Measurements from ENCODE around the gene CRTC3. TPM values are rescaled to one million over a fixed set of nuclear protein-coding genes. Genes with fewer than 3 reads are reported as not detected.
A peak's percentile ranks its signal among the peaks of the same experiment; 100 is the strongest.

The CRTC3 gene
- total and polyA plus RNA-seq, 2 of the 13 experiments (the other 11 are each of a cell fraction or from before 2014, with no cell fraction given) = 8.4 to 11.8 TPM

GRCh38 chr15:90530250-90531051 lies 728 bp downstream of the CRTC3 start (continued):
- TF ChIP-seq, protein P1, sequence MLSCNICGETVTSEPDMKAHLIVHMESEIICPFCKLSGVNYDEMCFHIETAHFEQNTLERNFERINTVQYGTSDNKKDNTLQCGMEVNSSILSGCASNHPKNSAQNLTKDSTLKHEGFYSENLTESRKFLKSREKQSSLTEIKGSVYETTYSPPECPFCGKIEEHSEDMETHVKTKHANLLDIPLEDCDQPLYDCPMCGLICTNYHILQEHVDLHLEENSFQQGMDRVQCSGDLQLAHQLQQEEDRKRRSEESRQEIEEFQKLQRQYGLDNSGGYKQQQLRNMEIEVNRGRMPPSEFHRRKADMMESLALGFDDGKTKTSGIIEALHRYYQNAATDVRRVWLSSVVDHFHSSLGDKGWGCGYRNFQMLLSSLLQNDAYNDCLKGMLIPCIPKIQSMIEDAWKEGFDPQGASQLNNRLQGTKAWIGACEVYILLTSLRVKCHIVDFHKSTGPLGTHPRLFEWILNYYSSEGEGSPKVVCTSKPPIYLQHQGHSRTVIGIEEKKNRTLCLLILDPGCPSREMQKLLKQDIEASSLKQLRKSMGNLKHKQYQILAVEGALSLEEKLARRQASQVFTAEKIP (CRISPR knock-in tag; IDR thresholded peaks at IDR 0.05; ENCODE audit: borderline replicate concordance) = no peak
- TF ChIP-seq ZNF33B (CRISPR knock-in tag; IDR thresholded peaks at IDR 0.05) (no peak), SP4 (CRISPR knock-in tag; IDR thresholded peaks at IDR 0.05) (no peak), GABPA (IDR thresholded peaks at IDR 0.05; ENCODE audit: low read depth, low read length) (no peak), GABPA (CRISPR knock-in tag; IDR thresholded peaks at IDR 0.05; ENCODE audit: low read depth) (no peak), ZMYM2 (CRISPR knock-in tag; IDR thresholded peaks at IDR 0.05) (no peak), EHMT2 (IDR thresholded peaks at IDR 0.05; ENCODE audit: borderline replicate concordance, low read depth, low read length) (no peak), SALL1 (CRISPR knock-in tag; IDR thresholded peaks at IDR 0.05) (peak; percentile 18; the same call in 1 of the 2 replicates), TEF (CRISPR knock-in tag; IDR thresholded peaks at IDR 0.05) (no peak), AKNA (CRISPR knock-in tag; IDR thresholded peaks at IDR 0.05; ENCODE audit: borderline replicate concordance) (no peak), CBX5 (CRISPR knock-in tag; IDR thresholded peaks at IDR 0.05; ENCODE audit: borderline replicate concordance) (no peak), NFKBIZ (CRISPR knock-in tag; IDR thresholded peaks at IDR 0.05) (no peak), DMTF1 (CRISPR knock-in tag; IDR thresholded peaks at IDR 0.05) (no peak), GLMP (CRISPR knock-in tag; IDR thresholded peaks at IDR 0.05; ENCODE audit: borderline replicate concordance) (no peak), MXD1 (CRISPR knock-in tag; IDR thresholded peaks at IDR 0.05) (no peak), YEATS4 (CRISPR knock-in tag; IDR thresholded peaks at IDR 0.05; ENCODE audit: borderline replicate concordance) (peak; percentile 30; the same call in 1 of the 2 replicates), ZNF652 (CRISPR knock-in tag; IDR thresholded peaks at IDR 0.05; ENCODE audit: borderline replicate concordance, low read depth) (no peak), NR1H2 (CRISPR knock-in tag; IDR thresholded peaks at IDR 0.05; ENCODE audit: borderline replicate concordance, low read depth) (no peak)
